A549 (cell line): ENCODE results near the gene HOXD10. TPM values are rescaled to one million over a fixed set of nuclear protein-coding genes. Genes with fewer than 3 reads are reported as not detected.

Source experiments
- ATAC-seq, 2 experiments: fragments of 200-7000 bp in 1 of 2; fragments of >200 bp in 1 of 2; cut with Nextera tagmentation in 1 of 2; cut with Tn5 transposase in 1 of 2; 3 replicates each; pipeline versions ENCODE4 v1.8.0 to v1.9.1; 2018 to 2020; ENCODE audit warnings: mild to moderate bottlenecking in 1 of 2, moderate library complexity in 1 of 2
- CTCF ChIA-PET: fragments of 300-600 bp; sonication (Branson Sonifier 250); formaldehyde crosslinking; extraction: SDS; loops from one replicate; lab custom pipeline; 2021; ENCODE audit warnings: antibody characterized with exemption, inconsistent platforms; lab: Yijun Ruan, JAX
- POLR2A ChIA-PET: fragments of 350-600 bp; formaldehyde crosslinking; extraction: SDS; loops from one replicate; lab custom pipeline; 2021; ENCODE audit warnings: antibody characterized with exemption, inconsistent platforms; lab: Yijun Ruan, JAX
- DNase-seq, 2 experiments: peaks; one replicate each; pipeline versions ENCODE4 v3.0.0 to v3.0.0-alpha.2; 2011 to 2016; ENCODE audit warnings: low read depth in 1 of 2, low spot score in 1 of 2
- FAIRE-seq: peaks from 2 replicates; lab custom pipeline; 2011; peaks lifted over from hg19 to GRCh38; lab: Jason Lieb, UNC
- H3K27ac ChIP-seq, 2 experiments: fragments of >200 bp; sonication (Bioruptor Twin); formaldehyde crosslinking; 3 replicates each; pipeline ENCODE4 v1.5.1; 2016 to 2017
- H3K4me1 ChIP-seq: fragments of >200 bp; sonication (Bioruptor Twin); formaldehyde crosslinking; 3 replicates; pipeline ENCODE4 v1.6.1; 2016
- H3K4me2 ChIP-seq: fragments of >200 bp; sonication (Bioruptor Twin); formaldehyde crosslinking; 3 replicates; pipeline ENCODE4 v1.6.1; 2016
- H3K4me3 ChIP-seq: fragments of >200 bp; sonication (Bioruptor Twin); formaldehyde crosslinking; 3 replicates; pipeline ENCODE4 v1.5.1; 2016
- H3K9me3 ChIP-seq: fragments of >200 bp; sonication (Bioruptor Twin); formaldehyde crosslinking; 3 replicates; pipeline ENCODE4 v1.6.1; 2016
- CBX2 ChIP-seq: fragments of 200-600 bp; sonication (generic); IDR thresholded peaks from 2 replicates; pipeline ENCODE4 v1.6.1; 2016; ENCODE audit warnings: low read depth, mild to moderate bottlenecking, borderline replicate concordance
- CBX8 ChIP-seq: fragments of 200-600 bp; sonication (generic); IDR thresholded peaks from 2 replicates; pipeline ENCODE4 v1.6.1; 2016
- HEYL ChIP-seq: fragments of 250-450 bp; sonication (Bioruptor Pico); IDR thresholded peaks from 2 replicates; pipeline ENCODE4 v1.8.0; 2021; ENCODE audit warnings: mild to moderate bottlenecking, moderate library complexity
- HOXA7 ChIP-seq: fragments of 250-450 bp; sonication (Bioruptor Pico); IDR thresholded peaks from 2 replicates; pipeline ENCODE4 v1.5.0; 2020; ENCODE audit warnings: mild to moderate bottlenecking, moderate library complexity
- JUNB ChIP-seq: fragments of >200 bp; sonication (Bioruptor Twin); formaldehyde crosslinking; IDR thresholded peaks from 2 replicates; pipeline ENCODE4 v1.6.1; 2016
- MAFK ChIP-seq: fragments of 450-650 bp; IDR thresholded peaks from 2 replicates; pipeline ENCODE4 v1.6.1; 2014; ENCODE audit not compliant: partially characterized antibody
- NPAS2 ChIP-seq: fragments of 250-450 bp; sonication (Bioruptor Pico); IDR thresholded peaks from 2 replicates; pipeline ENCODE4 v1.8.0; 2022; ENCODE audit warnings: mild to moderate bottlenecking, moderate library complexity, borderline replicate concordance
- NR3C1 ChIP-seq: fragments of >200 bp; sonication (Bioruptor Twin); formaldehyde crosslinking; IDR thresholded peaks from 3 replicates; pipeline ENCODE4 v1.6.1; 2017
- WGBS: methylation state at CpG from one replicate; pipeline ENCODE4 v1.1.6; 2017; ENCODE audit errors: missing lambda C conversion rate; 5-methylcytosine and 5-hydroxymethylcytosine counted together
- polyA plus RNA-seq, 4 experiments: library from polyadenylated mRNA; depleted of rRNA in 3 of 4; stranded (reverse); fragments of >200 nt; fragmentation: RNase III in 1 of 4; extraction: RNeasy Plus Mini Kit Qiagen cat#74134 plus additional on column Dnase treatment in 1 of 4; gene quantifications; 2 replicates in 3 of 4; 3 replicates in 1 of 4; pipeline ENCODE4 v1.2.3, GENCODE V29; 2011 to 2017
- TF ChIP-seq, protein P1 (sequence below): fragments of 450-650 bp; IDR thresholded peaks from 2 replicates; pipeline ENCODE4 v1.6.1; 2014; ENCODE audit warnings: antibody characterized with exemption
- TF ChIP-seq, protein P2 (sequence below): fragments of 150-350 bp; IDR thresholded peaks from 2 replicates; pipeline ENCODE4 v1.6.1; 2014; ENCODE audit warnings: low read depth, mild to moderate bottlenecking, low read length
- TF ChIP-seq, protein P3 (sequence below): IDR thresholded peaks from 2 replicates; pipeline ENCODE4 v1.6.1; 2012; ENCODE audit warnings: low read depth, borderline replicate concordance
- TF ChIP-seq, protein P4 (sequence below): fragments of 250-450 bp; sonication (Bioruptor Pico); IDR thresholded peaks from 2 replicates; pipeline ENCODE4 v1.5.0; 2020; ENCODE audit warnings: low read depth, mild to moderate bottlenecking, moderate library complexity
- TF ChIP-seq, protein P5 (sequence below): fragments of 200-600 bp; sonication (generic); IDR thresholded peaks from 2 replicates; pipeline ENCODE4 v1.6.1; 2016; ENCODE audit warnings: antibody characterized with exemption, mild to moderate bottlenecking, moderate library complexity

HOXD10 gene
- polyA plus RNA-seq, 2 of the 4 experiments (the other 2 are of a cell fraction): 4.3 to 4.8 TPM

DNA sequence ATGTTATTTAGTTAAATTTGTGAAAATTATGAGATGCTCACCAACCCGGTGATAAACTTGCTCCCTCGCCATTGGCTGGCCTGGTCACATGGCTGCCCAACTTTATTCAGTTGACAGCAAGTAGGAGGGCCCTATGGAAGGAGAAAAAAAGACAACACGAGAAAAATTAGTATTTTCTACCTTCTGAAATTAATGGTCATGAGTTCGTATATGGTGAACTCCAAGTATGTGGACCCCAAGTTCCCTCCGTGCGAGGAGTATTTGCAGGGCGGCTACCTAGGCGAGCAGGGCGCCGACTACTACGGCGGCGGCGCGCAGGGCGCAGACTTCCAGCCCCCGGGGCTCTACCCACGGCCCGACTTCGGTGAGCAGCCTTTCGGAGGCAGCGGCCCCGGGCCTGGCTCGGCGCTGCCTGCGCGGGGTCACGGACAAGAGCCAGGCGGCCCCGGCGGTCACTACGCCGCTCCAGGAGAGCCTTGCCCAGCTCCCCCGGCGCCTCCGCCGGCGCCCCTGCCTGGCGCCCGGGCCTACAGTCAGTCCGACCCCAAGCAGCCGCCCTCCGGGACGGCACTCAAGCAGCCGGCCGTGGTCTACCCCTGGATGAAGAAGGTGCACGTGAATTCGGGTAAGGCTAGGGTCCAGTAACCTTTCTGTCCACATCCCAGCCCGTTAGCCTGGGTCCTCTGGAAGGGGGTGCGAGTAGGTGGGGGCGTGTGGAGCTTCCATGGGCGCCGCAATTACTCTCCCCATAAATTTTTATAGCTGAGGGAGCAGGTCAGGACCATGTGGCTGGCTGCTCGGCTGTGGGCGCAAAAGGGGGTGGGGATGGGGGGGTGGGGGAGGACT, 35.1 kb downstream of the HOXD10 start, which contains the start of gene HOXD4:
HOXD4 (plus strand) TSS at position 109 of the 846 bp plus-strand sequence; CDS start at position 193, 84 bp downstream.
- TF ChIP-seq, protein P1, sequence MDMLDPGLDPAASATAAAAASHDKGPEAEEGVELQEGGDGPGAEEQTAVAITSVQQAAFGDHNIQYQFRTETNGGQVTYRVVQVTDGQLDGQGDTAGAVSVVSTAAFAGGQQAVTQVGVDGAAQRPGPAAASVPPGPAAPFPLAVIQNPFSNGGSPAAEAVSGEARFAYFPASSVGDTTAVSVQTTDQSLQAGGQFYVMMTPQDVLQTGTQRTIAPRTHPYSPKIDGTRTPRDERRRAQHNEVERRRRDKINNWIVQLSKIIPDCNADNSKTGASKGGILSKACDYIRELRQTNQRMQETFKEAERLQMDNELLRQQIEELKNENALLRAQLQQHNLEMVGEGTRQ: peak; percentile 33
- no peak for TF ChIP-seq HEYL (CRISPR knock-in tag)
- no peaks in the 10 kb centered on the region for H3K9me3 ChIP-seq
- H3K4me3 ChIP-seq: peak within 1 kb of the TSS; percentile 35
- no peak for DNase-seq
- peak within 1 kb of the TSS in 1 of 2 experiments; percentile 68; a peak in 2 of 6 replicates for H3K27ac ChIP-seq
- ATAC-seq: peak; percentile 26 to 76; a peak in 3 of 6 replicates
- peak within 1 kb of the TSS; percentile 53; the same call in 2 of the 3 replicates for H3K4me2 ChIP-seq
- POLR2A ChIA-PET: no interaction called here
- no peaks in the 10 kb centered on the region for H3K4me1 ChIP-seq
- CTCF ChIA-PET: interaction anchor here (1.2 to 2.6 kb wide), 4 partner anchors 10 to 501 kb away, joined by 3 to 22 read pairs (median 6); no protein-coding TSS in a partner anchor
- no peak for FAIRE-seq
- 60% methylated on average over 32 of the region's 55 CpGs for WGBS

DNA sequence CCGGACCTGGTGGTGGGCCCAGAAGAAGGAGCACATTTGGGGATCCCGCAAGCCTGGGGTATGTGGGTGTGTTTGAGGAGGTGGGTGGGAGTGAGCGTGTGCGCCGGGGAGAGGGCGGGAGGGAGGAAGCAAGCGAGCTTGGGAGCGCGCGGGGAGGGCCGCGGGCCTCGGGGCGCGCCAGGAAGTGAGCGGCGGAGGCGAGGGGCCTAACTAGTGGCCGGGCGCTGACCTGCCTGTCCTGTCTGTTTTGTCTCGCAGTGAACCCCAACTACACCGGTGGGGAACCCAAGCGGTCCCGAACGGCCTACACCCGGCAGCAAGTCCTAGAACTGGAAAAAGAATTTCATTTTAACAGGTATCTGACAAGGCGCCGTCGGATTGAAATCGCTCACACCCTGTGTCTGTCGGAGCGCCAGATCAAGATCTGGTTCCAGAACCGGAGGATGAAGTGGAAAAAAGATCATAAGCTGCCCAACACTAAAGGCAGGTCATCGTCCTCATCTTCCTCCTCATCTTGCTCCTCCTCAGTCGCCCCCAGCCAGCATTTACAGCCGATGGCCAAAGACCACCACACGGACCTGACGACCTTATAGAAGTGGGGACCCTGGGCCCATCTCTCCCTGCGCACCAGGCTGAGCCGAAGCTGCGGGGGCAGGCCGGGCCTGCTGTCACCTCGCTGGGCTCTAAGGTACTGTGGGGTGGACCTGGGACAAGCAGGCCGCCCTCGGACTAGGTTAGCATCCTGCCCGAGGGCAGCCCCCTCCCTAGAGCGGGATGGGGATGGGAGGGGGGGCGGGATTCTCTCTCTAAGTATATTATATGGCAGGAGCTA, 36.0 kb downstream of the HOXD10 start:
- ATAC-seq (no peak), FAIRE-seq (no peak)

More for the DNA sequence above, 36.0 kb downstream of the HOXD10 start:
- DNase-seq: no peak
- no peak overlapping the region for H3K4me2 ChIP-seq
- no peaks in the 10 kb centered on the region for H3K9me3 ChIP-seq
- H3K27ac ChIP-seq: no peak overlapping the region
- CTCF ChIA-PET: interaction anchor here (2.6 kb wide), 1 partner anchor 13 kb away, joined by 22 read pairs; no protein-coding TSS in a partner anchor
- H3K4me1 ChIP-seq: no peaks in the 10 kb centered on the region
- POLR2A ChIA-PET: no interaction called here
- no peak overlapping the region for H3K4me3 ChIP-seq
- TF ChIP-seq NPAS2 (no peak), MAFK (no peak), CBX8 (no peak), CBX2 (no peak), HOXA7 (CRISPR knock-in tag) (no peak), NR3C1 (no peak), JUNB (no peak)
- TF ChIP-seq, protein P2, sequence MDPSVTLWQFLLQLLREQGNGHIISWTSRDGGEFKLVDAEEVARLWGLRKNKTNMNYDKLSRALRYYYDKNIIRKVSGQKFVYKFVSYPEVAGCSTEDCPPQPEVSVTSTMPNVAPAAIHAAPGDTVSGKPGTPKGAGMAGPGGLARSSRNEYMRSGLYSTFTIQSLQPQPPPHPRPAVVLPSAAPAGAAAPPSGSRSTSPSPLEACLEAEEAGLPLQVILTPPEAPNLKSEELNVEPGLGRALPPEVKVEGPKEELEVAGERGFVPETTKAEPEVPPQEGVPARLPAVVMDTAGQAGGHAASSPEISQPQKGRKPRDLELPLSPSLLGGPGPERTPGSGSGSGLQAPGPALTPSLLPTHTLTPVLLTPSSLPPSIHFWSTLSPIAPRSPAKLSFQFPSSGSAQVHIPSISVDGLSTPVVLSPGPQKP: no peak
- TF ChIP-seq, protein P3, sequence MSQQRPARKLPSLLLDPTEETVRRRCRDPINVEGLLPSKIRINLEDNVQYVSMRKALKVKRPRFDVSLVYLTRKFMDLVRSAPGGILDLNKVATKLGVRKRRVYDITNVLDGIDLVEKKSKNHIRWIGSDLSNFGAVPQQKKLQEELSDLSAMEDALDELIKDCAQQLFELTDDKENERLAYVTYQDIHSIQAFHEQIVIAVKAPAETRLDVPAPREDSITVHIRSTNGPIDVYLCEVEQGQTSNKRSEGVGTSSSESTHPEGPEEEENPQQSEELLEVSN: no peak
- TF ChIP-seq, protein P4, sequence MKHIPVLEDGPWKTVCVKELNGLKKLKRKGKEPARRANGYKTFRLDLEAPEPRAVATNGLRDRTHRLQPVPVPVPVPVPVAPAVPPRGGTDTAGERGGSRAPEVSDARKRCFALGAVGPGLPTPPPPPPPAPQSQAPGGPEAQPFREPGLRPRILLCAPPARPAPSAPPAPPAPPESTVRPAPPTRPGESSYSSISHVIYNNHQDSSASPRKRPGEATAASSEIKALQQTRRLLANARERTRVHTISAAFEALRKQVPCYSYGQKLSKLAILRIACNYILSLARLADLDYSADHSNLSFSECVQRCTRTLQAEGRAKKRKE (CRISPR knock-in tag): no peak
- TF ChIP-seq, protein P5, sequence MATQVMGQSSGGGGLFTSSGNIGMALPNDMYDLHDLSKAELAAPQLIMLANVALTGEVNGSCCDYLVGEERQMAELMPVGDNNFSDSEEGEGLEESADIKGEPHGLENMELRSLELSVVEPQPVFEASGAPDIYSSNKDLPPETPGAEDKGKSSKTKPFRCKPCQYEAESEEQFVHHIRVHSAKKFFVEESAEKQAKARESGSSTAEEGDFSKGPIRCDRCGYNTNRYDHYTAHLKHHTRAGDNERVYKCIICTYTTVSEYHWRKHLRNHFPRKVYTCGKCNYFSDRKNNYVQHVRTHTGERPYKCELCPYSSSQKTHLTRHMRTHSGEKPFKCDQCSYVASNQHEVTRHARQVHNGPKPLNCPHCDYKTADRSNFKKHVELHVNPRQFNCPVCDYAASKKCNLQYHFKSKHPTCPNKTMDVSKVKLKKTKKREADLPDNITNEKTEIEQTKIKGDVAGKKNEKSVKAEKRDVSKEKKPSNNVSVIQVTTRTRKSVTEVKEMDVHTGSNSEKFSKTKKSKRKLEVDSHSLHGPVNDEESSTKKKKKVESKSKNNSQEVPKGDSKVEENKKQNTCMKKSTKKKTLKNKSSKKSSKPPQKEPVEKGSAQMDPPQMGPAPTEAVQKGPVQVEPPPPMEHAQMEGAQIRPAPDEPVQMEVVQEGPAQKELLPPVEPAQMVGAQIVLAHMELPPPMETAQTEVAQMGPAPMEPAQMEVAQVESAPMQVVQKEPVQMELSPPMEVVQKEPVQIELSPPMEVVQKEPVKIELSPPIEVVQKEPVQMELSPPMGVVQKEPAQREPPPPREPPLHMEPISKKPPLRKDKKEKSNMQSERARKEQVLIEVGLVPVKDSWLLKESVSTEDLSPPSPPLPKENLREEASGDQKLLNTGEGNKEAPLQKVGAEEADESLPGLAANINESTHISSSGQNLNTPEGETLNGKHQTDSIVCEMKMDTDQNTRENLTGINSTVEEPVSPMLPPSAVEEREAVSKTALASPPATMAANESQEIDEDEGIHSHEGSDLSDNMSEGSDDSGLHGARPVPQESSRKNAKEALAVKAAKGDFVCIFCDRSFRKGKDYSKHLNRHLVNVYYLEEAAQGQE: no peak
- 89% methylated on average over 45 of the region's 48 CpGs for WGBS
